ENCODE data around the gene KCP.

Gene KCP

DNA sequence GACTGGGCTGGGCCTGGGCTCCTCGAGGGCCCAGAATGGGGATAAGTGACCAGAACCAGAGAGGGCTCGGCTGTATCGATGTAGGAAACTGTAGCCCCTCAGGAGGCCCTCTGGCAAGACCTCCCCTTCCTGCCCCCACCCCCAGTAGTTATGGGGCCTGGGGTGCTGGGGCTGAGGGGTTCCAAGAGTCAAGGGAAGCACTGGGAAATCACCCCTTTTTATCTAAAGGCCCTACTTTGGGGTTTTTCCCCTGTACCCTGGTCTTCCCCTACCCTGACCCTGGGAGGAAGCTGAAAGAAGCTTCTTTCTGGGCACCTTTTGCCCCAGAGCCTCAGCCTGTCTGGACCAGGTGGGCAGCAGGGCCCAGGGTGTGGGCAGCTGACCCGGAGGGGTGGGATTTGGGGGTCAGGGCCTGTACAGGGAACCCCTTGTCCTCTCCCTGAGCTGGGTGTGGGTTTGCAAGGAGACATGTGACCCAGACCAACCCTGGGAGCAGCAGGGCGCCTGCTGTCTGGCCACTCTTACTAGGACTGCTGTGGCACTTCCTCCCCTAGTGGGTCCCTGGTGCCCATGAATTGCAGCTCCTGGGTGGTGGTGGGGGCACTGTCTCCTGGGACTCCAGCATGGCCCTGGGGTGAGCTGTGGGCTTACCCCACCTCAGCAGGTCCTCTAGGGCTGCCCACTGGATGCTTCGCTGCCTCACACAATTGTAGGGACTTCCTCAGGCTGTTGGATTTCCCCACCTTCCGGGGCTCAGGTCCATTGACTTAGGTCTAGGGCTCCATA, 28.8 kb upstream of the KCP start:
- peak in 4 of 56 donors; percentile 13 to 43 (median 16) for DNase-seq

DNA sequence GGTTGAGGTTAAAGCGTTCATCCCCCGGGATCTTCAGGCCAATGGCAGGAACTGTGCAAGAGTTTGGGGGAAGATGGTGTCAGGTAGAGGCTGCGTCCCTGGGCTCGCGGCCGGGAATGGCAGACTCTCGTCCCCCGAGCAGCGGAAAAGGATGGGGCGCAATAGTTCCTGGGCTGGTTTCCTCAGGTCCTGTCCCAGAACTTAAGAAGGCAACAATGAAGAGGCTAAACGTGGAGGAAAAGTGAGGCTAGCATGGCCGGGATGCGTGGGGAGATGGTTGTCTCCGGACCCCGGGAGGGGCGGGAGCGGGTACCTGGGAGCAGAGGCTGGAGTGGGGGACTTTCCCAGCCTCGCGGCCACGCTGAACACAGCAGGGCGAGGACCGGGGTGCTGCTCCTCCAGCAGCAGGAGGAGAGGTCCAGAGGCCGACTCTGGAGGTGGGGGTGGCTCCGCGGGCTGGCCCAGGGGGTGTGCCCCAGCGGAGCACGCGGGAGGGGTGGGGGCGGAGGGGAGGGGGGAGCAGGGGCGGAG, 28.1 kb upstream of the KCP start:
- DNase-seq, result peak in 2 of 56 donors; percentile 20 to 31

DNA sequence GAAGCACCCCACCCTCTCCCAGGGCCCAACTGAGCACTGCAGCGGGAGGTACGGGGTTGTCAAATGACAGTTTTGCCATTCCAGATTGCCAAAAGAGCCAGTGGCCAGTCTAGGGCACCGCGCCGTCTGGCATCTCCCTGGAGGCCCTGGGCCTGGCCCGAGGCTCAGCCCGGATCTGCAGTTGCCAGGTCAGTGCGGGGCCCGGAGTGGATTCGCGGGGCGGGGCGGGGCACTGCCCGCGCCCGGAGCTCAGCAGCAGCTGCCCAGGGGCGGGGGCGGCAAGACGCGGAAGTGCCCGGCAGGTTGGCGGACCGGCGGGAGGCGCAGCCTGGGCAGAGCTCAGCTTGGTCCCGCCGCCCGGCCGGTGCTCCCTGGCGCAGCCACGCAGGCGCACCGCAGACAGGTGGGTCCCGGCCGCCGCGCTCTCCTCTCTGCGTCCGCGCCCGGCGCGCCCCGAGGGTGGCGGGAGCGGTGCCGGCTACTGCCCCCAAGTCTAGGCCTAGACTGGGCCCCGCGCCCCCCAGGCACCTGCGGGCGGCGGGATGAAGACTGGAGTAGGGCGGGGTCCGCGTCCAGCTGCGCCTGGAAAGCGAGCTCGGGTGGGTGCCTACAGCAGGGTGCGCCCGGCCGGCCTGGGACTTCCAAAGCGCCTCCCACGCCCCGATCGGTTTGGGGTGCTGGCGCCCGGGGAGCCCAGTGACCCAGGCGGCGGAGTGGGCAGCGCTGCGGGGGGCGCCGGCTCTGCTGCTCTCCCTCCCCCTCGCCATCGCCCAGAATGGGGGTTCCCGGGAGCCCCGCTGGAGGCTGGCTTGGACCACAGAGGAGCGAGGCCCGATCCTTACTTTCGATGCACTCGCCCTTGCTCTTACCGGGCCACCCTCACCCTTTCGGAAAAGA, 27.4 kb upstream of the KCP start, which contains the start of gene IRF5:
IRF5 (plus strand) TSS at position 281 of the 897 bp plus-strand sequence. CDS start 4,155 bp downstream, outside the sequence.
- DNase-seq, result peak in 7 of 56 donors; percentile 8 to 42 (median 18)

DNA sequence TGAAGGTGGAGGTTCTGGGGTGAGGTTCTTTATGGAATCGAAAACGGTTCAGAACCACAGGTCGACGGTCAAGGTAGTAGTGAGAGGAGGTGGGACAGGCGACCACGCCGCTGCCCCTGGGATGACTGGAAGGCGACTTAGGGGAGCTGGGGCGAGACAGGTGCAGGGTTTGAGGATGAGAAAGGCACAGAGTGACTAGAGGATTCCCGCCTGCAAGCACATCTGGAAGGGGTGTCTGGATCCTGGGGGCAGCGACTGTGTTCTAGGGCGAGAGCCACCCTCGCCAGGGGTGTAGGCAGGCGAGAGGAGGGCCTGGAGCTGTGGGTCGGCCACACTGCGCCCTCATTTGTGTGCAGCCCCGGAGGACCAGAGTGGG, 26.8 kb upstream of the KCP start:
- DNase-seq, result no peak

DNA sequence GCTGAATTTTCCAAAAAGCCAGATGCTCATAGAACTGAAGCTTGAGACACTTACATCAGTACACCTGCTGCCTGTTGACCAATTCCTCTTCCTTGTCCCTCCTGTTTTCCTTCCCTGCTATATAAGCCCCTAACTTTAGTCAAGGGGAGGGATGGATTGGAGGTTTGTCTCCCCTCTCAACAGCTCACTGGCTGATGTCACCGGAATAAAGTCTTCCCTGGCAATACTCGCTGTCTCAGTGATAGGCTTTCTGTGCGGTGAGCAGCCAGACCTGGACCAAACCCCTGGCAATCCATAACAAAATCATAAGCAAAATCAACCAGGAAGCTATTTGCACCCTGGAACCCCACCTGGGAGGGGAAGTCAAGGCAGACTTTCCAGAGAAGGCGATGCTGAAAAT, 26.3 kb upstream of the KCP start:
- no peak for DNase-seq

DNA sequence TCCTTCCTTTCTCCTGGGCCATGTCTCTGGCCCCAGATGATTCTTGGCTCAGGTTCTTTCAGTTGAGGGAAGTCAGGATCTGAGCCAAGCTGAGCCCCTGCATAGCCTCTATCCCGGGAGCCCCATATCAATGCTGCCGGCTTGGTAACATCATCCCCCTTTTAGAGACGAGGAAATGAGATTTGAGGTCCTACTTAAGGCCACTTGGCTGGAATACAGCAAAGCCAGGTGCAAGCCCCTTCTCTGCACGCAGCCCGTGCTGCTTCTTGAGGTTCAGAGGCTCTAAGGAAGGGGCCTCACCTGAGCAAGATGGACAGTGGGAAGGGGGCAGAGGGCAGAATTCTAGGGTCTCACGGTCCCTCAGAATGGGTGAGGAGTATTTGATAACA, 24.8 kb upstream of the KCP start:
- no peak for DNase-seq

DNA sequence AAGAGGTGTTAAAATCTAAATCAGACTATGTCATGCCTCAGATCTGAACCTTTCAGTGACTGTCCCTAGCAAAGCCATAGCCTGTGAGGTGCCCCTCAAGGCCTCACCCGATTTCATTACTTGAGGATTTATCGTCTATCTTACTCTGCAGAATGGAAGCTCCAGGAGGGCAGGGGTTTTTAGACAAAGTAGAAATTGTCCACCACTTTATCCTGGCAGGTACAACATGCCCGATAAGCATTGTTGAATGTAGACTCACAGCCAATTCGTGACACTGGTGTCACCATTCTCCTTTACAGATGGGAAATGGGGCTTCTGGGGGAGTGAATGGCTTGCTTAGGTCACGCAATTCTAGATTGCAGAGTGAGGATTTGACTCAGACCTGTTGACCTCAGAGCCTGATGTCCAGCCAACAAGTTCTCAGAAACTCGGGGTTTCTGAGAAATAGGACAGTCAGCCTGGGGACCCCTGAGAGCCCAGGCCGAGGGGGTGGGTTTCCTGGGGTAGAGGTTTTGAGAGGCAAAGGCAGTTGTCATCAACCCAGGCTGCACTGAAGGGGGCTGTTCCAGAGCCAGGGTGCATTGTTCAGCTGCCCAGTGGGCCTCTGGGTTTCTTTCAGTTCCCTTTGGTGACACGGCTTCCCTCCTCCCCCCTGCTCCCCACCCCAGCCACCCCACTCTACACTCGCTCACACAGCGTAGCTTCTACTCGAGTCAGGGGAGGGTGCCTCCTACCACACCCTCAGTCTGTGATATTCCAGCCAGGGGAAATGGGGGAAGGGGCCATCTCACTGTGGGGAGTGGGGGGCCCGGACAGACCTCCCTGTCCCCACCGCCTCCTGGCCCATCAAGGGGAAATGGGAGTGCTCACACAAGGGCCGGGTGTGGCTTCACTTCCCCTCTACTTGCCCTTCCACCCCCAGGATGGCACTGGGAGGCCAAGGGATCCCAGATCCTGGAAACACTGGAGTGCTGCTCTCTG, 24.1 kb upstream of the KCP start:
- DNase-seq, result peak in 1 of 56 donors; percentile 18

DNA sequence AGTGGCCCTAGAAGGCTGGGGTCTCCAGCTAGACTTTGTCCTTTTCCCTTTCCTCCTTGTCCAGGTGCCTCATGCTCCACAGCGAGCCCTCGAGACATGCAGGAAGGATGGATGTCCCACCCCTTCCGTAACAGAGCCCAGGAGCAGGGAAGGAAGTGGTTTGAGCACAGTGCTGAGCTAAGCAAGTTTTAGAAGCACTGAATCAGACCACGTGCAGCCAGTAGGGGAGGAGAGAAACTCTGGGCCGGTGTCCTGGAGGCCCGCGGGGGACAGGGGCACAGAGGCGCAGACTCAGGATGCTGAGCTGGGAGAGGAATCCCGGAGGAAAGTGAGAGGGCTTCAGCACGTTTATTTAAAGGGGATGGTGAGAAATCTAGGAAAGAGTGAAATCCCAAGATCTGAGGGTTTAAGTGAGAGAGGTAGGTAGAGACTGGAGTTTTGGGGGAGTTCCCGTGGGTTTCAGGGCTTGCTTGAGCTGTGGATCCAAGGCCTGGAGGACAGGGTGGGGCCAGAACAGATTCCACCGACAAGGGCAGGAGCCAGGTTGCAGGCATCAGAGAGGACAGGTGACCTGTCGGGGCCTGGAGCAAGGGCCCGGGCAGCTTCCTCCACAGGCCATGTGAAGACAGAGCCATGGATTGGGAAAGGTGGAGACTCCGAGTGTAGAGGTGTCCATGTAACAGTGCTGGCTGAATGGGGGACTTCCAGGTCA, 22.8 kb upstream of the KCP start:
- peak in 5 of 56 donors; percentile 16 to 54 (median 23) for DNase-seq

DNA sequence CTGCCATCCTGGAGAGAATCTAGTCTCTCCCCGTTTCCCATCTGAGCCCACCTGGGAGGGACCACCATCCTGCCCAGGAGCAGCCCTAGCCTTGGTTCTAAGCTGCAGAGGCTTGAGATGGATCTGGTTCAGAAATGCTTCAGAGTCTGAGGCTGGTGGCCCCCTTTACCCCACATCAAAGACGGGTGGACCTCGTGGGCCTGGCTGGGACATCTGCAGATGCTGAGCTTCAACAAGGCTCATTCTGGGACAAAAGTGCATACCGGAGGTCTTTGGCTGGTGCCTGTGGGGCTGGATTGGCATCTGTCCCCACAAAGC, 22.3 kb upstream of the KCP start:
- no peak for DNase-seq

DNA sequence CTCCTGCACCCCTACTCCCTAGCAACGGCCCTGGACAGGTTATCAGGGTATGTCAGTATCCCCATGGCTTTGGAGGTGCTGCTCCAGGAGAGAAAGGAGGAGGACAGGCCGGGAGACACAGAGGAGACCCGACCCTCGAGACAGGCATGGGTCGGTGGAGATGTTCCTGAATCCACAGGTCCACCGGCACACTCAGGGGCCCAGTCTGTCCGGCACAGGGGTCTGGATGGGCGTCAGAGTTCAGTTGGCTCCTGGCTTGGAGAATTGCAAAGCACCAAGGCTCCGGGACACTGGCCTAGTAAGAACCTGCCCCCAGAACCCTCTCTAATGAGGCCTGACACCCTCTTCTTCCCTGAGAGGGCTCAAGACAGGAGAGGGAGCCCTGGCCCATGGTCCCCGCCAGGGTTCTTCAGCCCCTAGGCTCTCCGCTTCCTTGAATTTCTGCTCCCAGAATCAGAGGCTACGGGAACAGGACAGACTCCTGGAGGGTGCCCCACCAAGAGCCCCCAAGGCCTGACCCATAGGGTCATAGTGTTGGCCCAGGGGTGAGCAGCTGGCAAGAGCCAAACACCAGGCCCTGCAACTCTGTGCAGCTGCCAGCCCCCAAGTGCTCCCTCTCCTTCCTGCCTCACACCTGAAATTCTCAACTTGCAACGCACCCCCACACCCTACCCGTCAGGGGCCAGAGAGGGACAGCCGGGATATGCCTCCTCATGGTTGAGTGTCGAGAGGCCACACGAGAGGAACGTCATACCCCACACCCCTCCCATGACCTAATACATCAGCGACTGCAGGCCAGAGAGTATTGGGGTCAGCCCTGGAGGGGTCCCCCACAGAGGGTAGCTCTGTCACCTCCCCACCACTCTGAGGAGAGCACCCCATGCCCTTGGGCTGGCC, 21.7 kb upstream of the KCP start:
- no peak for DNase-seq

DNA sequence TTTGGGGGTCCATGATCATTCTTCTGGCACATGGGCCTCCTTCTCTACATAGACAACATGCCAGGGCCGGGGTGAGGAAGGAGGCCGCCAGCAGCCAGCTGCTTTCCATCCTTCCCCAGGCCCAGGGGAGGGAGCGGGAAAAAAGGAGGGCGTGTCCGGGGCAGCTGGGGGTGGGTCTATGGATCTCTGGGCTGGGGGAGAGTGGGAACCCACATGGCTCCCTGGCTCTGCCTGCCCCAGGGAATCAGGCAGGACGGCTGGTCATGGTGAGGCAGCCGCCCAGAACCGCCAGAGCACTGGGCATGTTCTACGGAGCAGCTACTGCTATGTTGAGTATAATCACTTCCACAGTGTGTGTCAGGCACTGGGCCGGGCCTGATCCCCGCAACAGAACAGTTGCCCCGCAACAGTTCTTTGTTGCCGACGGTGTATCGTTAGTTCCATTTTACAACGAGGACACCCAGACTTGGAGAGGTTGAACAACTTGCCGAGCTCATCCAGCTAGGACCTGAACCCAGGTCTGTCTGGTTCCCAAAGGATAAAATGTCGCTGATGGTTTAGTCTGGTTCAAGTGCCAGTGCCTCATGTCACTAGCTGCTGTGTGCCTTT, 20.8 kb upstream of the KCP start:
- no peak for DNase-seq

DNA sequence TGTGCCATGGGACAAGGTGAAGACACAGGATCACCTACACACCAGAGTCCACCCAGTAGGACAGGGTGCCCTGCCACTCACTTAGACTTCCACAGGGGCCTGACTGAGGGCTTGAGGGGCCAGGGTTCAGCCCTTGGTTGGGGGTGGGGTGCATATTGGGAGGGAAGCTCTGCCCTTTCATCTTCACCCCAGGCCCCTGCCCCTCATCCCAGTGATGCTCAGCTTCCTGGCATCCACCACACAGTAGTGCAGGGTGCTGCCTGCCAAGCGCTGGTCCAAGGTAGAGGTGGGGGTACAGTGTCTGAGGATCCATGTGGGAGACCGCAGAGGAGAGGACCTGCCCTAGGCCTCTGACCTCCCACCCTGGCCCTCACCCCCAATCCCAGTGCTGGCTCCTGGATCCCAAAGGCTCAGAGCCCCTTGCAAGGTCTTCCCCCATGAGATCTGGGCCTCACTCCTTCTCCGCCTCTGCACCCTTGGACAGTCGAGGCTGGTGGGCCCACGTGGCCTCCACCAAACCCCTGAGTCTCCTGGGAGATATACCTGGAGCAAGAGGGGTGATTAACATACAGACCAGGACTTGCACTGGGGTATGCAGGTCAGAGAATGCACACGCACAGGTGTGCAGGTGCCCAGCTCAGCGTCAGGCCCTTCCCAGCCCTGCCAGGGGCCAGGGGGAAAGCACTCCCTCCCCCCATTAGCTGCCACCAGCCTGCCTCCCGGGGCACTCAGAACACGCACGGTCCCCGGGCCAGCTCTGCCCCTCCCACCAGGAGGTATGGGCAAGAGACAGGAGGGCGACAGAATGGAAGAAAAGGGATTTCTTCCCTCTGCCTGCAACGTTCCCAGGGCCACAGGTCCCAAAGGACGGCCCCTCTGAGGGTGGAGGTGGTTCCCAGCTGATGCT, 18.6 kb upstream of the KCP start:
- no peak for DNase-seq

DNA sequence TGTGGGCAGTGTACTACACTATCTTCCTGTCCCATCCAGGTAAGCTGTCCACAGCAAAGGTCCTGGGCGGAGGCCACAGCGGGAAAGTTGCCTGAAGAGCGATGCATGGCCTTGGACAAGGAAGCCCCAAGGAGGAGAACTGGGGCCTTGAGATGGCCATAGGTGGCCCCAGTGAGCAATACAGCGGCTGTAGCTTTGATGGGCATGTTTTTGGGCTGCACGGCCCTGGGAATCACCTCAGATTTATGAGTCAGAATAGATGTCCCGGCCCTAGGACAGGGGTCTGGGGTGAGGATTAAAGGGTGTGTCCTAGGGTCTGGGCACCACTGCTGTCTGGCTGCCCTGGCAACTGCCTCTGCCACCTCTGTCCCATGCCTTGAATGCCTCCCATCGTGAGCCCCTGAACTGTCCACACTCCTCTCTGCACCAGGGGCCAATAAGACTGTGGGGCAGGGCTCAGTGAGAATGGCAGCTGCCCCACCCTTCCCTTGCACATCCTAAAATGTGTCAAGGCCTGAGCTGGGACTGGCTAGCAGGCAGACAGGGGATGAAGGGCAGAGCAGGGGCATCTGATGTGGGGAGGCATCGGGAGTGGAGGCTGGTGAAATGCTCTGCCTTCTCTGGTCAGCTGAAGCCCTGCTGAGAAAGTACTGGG, 17.8 kb upstream of the KCP start:
- no peak for DNase-seq

DNA sequence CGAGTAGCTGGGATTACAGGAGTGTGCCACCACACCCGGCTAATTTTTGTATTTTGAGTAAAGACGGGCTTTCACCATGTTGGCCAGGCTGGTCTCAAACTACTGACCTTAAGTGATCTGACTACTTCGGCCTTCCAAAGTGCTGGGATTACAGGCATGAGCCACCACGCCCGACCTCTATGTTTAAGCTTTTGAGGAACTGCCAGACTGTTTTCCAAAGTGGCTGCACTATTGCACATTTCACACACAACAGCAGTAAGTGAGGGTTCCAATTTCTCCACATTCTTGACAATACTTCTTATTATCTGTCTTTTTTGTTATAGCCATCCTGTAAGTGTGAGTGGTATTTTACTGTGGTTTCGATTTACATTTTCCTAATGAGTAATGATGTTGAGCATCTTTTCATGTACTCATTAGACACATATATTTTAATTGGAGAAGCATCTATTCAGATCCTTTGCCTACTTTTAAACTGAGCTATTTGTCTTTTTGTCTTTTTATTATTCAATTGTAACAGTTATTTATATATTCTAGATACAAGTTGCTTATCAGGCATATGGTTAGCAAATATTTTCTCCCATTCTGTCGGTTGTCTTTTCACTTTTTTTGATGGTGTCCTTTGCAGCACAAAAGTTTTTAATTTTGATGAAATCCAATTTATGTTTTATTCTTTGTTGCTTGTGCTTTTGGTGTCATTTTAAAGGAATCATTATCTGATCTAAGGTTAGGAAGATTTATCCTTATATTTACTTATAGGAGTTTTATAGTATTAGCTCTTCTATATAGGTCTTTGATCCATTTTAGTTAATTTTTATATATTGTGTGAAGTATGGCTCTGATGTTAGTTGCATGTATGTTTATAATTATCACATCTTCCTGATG, 14.4 kb upstream of the KCP start:
- no peak for DNase-seq

DNA sequence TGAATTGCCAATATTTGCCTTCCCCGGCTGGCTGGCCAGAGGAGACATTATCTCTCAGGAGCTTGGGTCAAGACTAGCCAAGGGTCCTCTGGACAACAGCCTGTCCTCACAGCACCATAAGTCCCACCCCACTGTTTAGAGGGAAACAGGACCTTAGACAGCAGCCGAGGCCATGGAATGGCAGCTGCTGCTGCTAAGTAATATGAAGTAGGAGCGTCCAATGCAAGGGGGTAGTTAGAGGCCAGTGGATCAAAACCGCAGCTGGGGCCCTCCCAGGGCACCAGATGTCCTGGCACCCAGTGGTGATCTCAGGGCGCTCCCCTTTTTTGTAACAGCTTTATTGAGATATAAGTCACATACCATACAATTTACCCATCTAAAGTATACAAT, 12.9 kb upstream of the KCP start:
- DNase-seq, result no peak

Measured in amygdala (tissue), 56 donors.